GM19351 (cell line): ENCODE measurements around the gene CKAP2L.
"Not testable (repeated sequence)": the region's sequence is repeated elsewhere in the genome, so short reads cannot be mapped to it uniquely, and the experiment has no call there.

Experiments
- ATAC-seq: cut with Tn5 transposase; IDR thresholded peaks from one replicate; pipeline ENCODE4 v1.9.1; 2021; ENCODE audit warnings: mild to moderate bottlenecking, moderate library complexity; ENCODE audit not compliant: unreplicated experiment

The CKAP2L gene

GRCh38 chr2:112728029-112728362 lies 36.4 kb downstream of the CKAP2L start:
- ATAC-seq = no peak

- no peak for ATAC-seq
Measured at GRCh38 chr2:112727276-112728028, 37.0 kb downstream of the CKAP2L start.

- ATAC-seq = peak; percentile 82
Measured at GRCh38 chr2:112726487-112727190, 37.8 kb downstream of the CKAP2L start.

GRCh38 chr2:112725545-112726457 lies 38.6 kb downstream of the CKAP2L start:
- peak; percentile 55 for ATAC-seq

GRCh38 chr2:112724591-112725525 lies 39.6 kb downstream of the CKAP2L start:
- no peak for ATAC-seq

GRCh38 chr2:112723995-112724394 lies 40.4 kb downstream of the CKAP2L start:
- no peak for ATAC-seq

- no peak for ATAC-seq
Measured at GRCh38 chr2:112723547-112723940, 40.9 kb downstream of the CKAP2L start.

- ATAC-seq = no peak
Measured at GRCh38 chr2:112722816-112723546, 41.4 kb downstream of the CKAP2L start.

- no peak for ATAC-seq
Measured at GRCh38 chr2:112721819-112722522, 42.4 kb downstream of the CKAP2L start.

- ATAC-seq = no peak
Measured at GRCh38 chr2:112720785-112721184, 43.6 kb downstream of the CKAP2L start, which contains the start of gene NT5DC4. Gene NT5DC4, plus strand, starts transcription at chr2:112721020. Its CDS starts 60 bp downstream, at chr2:112721080.

- no peak for ATAC-seq
Measured at GRCh38 chr2:112718863-112719370, 45.5 kb downstream of the CKAP2L start.

GRCh38 chr2:112716826-112717352 lies 47.5 kb downstream of the CKAP2L start:
- not testable (repeated sequence) for ATAC-seq

GRCh38 chr2:112716094-112716493 lies 48.3 kb downstream of the CKAP2L start:
- ATAC-seq = not testable (repeated sequence)

- no peak for ATAC-seq
Measured at GRCh38 chr2:112714836-112715631, 49.4 kb downstream of the CKAP2L start.

- ATAC-seq = no peak
Measured at GRCh38 chr2:112714331-112714730, 50.1 kb downstream of the CKAP2L start.

- ATAC-seq = no peak
Measured at GRCh38 chr2:112713926-112714325, 50.5 kb downstream of the CKAP2L start.

GRCh38 chr2:112713585-112713925 lies 50.9 kb downstream of the CKAP2L start:
- no peak for ATAC-seq
